Measurements from ENCODE around the gene WDR20. TPM values are rescaled to one million over a fixed set of nuclear protein-coding genes. Genes with fewer than 3 reads are reported as not detected.
"Not testable (repeated sequence)": the region's sequence is repeated elsewhere in the genome, so short reads cannot be mapped to it uniquely, and the experiment has no call there.

WDR20 gene
- total and polyA plus RNA-seq, 7 donors = 13.8 to 32.1 (median 21.0) TPM

DNA sequence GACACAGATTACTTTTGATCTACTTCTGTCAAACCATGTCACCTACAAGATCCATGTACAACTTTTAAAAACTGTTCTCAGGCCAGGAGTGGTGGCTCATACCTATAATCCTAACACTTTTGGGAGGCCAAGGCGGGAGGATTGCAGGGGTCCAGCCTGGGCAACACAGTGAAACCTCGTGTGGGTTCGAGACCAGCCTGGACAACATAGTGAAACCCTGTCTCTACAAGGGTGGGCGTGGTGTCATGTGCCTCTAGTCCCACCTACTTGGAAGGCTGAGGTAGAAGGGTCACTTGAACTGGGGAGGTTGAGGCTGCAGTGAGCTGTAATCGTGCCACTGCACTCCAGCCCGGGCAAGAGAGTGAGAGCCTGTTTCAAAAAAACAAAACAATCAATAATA lies 5.7 kb downstream of the WDR20 start:
- Histone ChIP-seq H3K27ac (no peak overlapping the region), H3K27me3 (no peaks in the 10 kb centered on the region), H3K36me3 (no peaks in the 10 kb centered on the region), H3K4me1 (peaks cover 0 to 20% (median 17%) of the 10 kb centered on the region in 4 donors), H3K9me3 (no peaks in the 10 kb centered on the region), H3K4me3 (no peak overlapping the region)
- intact Hi-C loops (cut with DNase I) = no loop called here
- 92 to 94% methylated on average over 6 of the region's 6 CpGs for WGBS, 2 donors
- no peak for DNase-seq
- TF ChIP-seq, protein P1, sequence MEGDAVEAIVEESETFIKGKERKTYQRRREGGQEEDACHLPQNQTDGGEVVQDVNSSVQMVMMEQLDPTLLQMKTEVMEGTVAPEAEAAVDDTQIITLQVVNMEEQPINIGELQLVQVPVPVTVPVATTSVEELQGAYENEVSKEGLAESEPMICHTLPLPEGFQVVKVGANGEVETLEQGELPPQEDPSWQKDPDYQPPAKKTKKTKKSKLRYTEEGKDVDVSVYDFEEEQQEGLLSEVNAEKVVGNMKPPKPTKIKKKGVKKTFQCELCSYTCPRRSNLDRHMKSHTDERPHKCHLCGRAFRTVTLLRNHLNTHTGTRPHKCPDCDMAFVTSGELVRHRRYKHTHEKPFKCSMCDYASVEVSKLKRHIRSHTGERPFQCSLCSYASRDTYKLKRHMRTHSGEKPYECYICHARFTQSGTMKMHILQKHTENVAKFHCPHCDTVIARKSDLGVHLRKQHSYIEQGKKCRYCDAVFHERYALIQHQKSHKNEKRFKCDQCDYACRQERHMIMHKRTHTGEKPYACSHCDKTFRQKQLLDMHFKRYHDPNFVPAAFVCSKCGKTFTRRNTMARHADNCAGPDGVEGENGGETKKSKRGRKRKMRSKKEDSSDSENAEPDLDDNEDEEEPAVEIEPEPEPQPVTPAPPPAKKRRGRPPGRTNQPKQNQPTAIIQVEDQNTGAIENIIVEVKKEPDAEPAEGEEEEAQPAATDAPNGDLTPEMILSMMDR (IDR thresholded peaks at IDR 0.05) = no peak
- TF ChIP-seq POLR2A (IDR thresholded peaks at IDR 0.05) (no peak), POLR2AphosphoS5 (IDR thresholded peaks at IDR 0.05) (no peak), EP300 (IDR thresholded peaks at IDR 0.05) (no peak)

DNA sequence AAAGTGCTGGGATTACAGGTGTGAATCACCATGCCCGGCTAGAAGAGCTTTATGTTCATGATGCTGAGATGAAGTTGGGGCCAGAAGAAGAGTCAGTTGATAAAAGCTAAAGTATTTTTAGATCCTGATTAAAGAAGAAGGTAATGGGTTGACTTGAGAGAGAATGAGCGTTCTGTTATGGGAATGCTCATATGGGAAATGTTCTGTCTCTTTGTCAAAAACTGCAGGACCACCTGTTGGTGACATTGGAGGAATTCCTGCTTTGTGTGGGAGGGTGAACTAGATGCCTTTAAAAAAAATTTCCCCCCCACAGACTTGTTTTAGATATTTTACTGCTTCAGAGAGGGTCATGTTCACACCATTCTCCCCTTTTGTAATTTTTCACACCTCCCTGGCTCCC lies 6.7 kb downstream of the WDR20 start:
- WGBS, 2 donors = 85 to 92% methylated on average over 2 of the region's 2 CpGs
- no peak overlapping the region for H3K4me3 ChIP-seq
- no peak overlapping the region for H3K27ac ChIP-seq
- no peaks in the 10 kb centered on the region for H3K36me3 ChIP-seq
- intact Hi-C loops (cut with DNase I) = no loop called here
- TF ChIP-seq EP300 (IDR thresholded peaks at IDR 0.05) (no peak), POLR2A (IDR thresholded peaks at IDR 0.05) (no peak), POLR2AphosphoS5 (IDR thresholded peaks at IDR 0.05) (no peak)
- TF ChIP-seq, protein P1 (IDR thresholded peaks at IDR 0.05) = no peak
- DNase-seq = no peak
- peaks cover 0 to 10% (median 7%) of the 10 kb centered on the region in 4 donors for H3K4me1 ChIP-seq
- no peaks in the 10 kb centered on the region for H3K9me3 ChIP-seq
- no peaks in the 10 kb centered on the region for H3K27me3 ChIP-seq

DNA sequence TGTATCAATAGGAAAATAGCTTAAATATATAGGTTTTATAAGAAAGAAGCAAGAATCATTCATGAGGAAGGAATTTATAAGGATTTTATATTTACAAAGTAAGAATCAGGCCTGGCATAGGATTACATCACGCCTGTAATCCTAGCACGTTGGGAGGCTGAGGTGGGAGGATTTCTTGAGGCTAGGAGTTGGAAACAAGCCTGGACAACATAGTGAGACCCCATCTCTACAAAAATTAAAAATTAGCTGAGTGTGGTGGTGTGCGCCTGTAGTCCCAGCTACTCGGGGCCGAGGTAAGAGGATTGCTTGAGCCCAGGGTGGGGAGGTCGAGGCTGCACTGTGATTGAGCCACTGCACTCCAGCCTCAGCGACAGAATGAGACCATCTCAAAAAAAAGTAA lies 10.4 kb downstream of the WDR20 start:
- no peaks in the 10 kb centered on the region for H3K9me3 ChIP-seq
- H3K27ac ChIP-seq = no peak overlapping the region
- peaks cover 0 to 8% (median 7%) of the 10 kb centered on the region in 4 donors for H3K4me1 ChIP-seq
- TF ChIP-seq POLR2A (IDR thresholded peaks at IDR 0.05) (no peak), POLR2AphosphoS5 (IDR thresholded peaks at IDR 0.05) (no peak), EP300 (IDR thresholded peaks at IDR 0.05) (no peak)
- TF ChIP-seq, protein P1 (IDR thresholded peaks at IDR 0.05) = no peak
- H3K27me3 ChIP-seq = no peaks in the 10 kb centered on the region
- H3K4me3 ChIP-seq = no peak overlapping the region
- no peak for DNase-seq
- intact Hi-C loops (cut with DNase I) = no loop called here
- whole genome bisulfite sequencing, 2 donors = 93 to 96% methylated on average over 7 of the region's 7 CpGs
- peaks cover 0 to 15% (median 0%) of the 10 kb centered on the region in 4 donors for H3K36me3 ChIP-seq

DNA sequence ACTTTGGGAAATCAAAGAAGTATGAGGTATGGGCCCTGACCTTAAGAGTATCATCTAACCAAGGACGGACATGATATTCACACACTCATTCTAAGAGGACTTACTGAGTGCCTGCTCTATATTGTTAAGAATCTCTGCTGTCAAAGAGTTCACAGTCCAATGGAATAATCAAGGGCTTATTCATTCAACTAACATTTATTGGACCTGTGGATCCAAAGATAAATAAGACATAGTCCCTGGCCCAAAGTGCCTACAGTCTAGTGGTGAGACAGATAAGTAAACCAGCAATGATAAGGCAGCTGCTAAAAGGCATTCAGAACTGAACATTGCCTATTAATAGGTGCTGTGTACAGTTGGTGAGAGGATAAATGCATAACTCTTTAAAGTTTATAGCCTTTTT lies 11.0 kb downstream of the WDR20 start:
- 80 to 90% methylated on average over 1 of the region's 1 CpG for WGBS, 2 donors
- TF ChIP-seq, protein P1 (IDR thresholded peaks at IDR 0.05) = no peak
- no peak for TF ChIP-seq POLR2AphosphoS5 (IDR thresholded peaks at IDR 0.05)
- Histone ChIP-seq H3K4me3 (no peak overlapping the region), H3K27me3 (no peaks in the 10 kb centered on the region), H3K36me3 (peaks cover 0 to 15% (median 0%) of the 10 kb centered on the region in 4 donors), H3K4me1 (peaks cover 0 to 14% (median 11%) of the 10 kb centered on the region in 4 donors), H3K9me3 (no peaks in the 10 kb centered on the region), H3K27ac (no peak overlapping the region)
- no peak for DNase-seq
- intact Hi-C loops (cut with DNase I) = no loop called here

DNA sequence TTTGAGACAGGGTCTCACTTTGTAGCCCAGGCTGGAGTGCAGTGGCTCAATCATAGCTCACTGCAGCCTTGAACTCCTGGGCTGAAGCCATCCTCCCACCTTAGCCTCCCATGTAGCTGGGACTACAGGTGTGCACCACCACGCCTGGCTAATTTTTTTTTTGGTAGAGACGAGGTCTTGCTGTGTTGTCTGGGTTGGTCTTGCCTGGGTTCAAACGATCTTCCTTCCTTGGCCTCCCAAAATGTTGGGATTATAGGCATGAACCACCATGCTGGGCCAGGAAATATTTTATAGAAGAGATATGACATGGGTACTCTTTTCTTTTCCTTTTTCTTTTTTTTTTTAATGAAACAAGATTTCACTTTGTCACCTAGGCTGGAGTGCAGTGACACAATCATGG lies 11.7 kb downstream of the WDR20 start:
- peaks cover 0 to 14% (median 11%) of the 10 kb centered on the region in 4 donors for H3K4me1 ChIP-seq
- intact Hi-C loops (cut with DNase I) = not testable (repeated sequence)

More for the DNA sequence above, 11.7 kb downstream of the WDR20 start:
- H3K27ac ChIP-seq, H3K27me3 ChIP-seq, DNase-seq, H3K4me3 ChIP-seq, H3K9me3 ChIP-seq: not testable (repeated sequence)
- H3K36me3 ChIP-seq = peaks cover 0 to 15% (median 0%) of the 10 kb centered on the region in 4 donors
- WGBS, 2 donors = 92 to 97% methylated on average over 3 of the region's 3 CpGs

Measured in sigmoid colon (tissue), 7 donors.